C4-2B (cell line): ENCODE results near the gene LARP4.
"Not testable (repeated sequence)": the region's sequence is repeated elsewhere in the genome, so short reads cannot be mapped to it uniquely, and the experiment has no call there.

ENCODE experiments used
- H3K27ac ChIP-seq: fragments of 450-650 bp; 2 replicates; pipeline ENCODE4 v1.5.1; 2017
- ZFX ChIP-seq: fragments of 450-650 bp; IDR thresholded peaks from 2 replicates; pipeline ENCODE4 v1.6.1; 2017
- TF ChIP-seq, protein P1 (sequence below): fragments of 450-650 bp; conservative IDR thresholded peaks from 2 replicates; pipeline ENCODE4 v1.5.1; 2017; ENCODE audit warnings: mild to moderate bottlenecking

Gene LARP4

DNA sequence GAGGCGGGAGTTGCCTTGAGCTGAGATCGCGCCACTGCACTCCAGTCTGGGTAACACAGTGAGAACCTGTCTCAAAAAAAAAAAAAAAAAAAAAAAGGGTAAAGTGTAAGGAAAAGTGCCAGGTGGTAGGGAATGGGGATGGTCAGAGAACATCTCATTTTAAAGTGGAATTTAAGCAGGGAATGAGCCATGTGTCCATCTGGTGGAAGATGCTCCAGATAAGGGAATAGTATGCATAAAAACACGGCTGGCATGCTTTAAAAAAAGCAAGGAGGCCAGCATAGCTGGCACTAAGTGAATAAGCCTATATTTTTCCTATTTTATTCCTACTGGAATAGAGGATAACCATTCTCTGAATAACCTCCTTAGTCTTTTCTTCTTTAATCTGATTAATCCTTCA lies 38.0 kb upstream of the LARP4 start:
- no peak overlapping the region for H3K27ac ChIP-seq
- no peak for TF ChIP-seq ZFX
- TF ChIP-seq, protein P1, sequence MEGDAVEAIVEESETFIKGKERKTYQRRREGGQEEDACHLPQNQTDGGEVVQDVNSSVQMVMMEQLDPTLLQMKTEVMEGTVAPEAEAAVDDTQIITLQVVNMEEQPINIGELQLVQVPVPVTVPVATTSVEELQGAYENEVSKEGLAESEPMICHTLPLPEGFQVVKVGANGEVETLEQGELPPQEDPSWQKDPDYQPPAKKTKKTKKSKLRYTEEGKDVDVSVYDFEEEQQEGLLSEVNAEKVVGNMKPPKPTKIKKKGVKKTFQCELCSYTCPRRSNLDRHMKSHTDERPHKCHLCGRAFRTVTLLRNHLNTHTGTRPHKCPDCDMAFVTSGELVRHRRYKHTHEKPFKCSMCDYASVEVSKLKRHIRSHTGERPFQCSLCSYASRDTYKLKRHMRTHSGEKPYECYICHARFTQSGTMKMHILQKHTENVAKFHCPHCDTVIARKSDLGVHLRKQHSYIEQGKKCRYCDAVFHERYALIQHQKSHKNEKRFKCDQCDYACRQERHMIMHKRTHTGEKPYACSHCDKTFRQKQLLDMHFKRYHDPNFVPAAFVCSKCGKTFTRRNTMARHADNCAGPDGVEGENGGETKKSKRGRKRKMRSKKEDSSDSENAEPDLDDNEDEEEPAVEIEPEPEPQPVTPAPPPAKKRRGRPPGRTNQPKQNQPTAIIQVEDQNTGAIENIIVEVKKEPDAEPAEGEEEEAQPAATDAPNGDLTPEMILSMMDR: no peak

DNA sequence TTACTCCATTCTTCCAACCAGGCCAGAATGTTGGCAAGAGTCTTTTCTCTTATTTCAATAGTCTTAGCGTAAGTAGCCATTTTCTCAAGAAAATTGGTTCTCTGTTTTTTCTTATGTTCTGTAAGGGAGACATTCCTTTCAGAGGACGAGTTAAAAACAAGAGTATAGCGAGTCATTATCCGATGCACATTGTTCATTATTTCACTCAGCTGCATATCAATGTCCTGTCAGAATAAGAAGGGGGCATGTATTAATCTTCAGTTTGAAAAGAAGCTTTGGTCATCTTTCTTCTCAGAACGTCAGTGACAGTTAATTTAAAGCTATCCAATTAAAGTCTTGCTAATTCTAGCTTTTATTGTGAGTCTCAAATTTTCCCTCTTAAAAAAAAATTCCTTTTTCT lies 37.5 kb upstream of the LARP4 start:
- H3K27ac ChIP-seq: no peak overlapping the region
- no peak for TF ChIP-seq ZFX
- TF ChIP-seq, protein P1: no peak

DNA sequence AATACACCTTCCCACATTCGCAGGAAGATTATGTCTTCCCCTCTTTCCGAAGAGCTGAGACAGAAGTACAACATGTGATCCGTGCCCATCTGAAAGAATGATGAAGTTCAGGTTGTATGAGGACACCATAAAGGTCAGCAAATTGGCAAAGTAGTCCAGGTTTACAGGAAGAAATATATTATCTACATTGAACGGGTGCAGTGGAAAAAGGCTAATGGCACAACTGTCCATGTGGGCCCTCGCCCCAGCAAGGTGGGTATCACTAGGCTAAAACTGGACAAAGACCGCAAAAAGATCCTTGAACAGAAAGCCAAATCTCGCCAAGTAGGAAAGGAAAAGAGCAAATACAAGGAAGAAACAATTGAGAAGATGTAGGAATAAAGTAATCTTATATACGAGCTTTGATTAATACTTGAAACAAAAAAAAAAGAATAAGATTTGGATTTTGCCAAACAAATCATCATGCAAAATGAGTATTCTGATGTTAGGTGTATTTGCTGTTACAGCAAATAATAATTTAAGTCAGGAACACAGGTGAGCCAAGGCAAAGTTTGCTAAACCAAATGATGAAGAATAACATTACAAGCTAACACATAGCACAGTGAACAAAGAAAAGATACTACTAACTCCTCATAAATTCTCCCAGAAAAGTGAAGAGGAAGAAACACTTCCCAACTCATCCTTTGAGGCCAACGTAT lies 34.8 kb upstream of the LARP4 start:
- no peak overlapping the region for H3K27ac ChIP-seq
- TF ChIP-seq ZFX: no peak
- TF ChIP-seq, protein P1: no peak

DNA sequence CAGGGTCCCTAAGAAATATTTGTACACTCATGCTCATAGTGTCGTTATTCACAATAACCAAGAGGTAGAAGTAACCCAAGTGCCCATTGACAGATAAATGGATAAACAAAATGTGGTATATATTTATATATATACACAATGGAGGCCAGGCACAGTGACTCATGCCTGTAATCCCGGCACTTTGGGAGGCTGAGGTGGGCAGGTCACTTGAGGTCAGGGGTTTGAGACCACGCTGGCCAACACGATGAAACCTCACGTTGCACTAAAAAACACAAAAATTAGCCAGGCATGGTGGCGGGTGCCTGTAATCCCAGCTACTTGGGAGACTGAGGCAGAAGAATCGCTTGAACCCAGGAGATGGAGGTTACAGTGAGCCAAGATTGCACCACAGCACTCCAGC lies 30.0 kb upstream of the LARP4 start:
- not testable (repeated sequence) for H3K27ac ChIP-seq

DNA sequence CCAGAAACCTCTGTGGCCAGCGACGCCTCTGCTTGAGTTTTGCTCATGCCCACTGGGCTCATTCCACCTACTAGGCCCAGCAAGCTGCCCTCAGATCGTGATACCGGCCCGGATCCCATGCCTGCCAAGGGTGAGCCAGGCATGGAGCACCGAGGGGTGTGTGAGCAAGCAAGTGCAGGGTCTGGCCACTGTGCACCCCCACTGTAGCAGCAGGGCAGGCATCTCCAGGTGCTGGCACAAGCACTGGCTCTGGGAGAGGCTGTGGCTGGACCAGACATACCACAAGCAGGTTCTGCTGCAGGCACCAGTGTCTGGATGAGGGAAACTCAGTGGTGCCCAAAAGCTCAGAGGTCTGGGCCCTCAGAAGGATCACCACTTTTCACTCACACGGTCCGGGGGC lies 24.9 kb upstream of the LARP4 start:
- TF ChIP-seq, protein P1: no peak
- no peak for TF ChIP-seq ZFX
- H3K27ac ChIP-seq: no peak overlapping the region

DNA sequence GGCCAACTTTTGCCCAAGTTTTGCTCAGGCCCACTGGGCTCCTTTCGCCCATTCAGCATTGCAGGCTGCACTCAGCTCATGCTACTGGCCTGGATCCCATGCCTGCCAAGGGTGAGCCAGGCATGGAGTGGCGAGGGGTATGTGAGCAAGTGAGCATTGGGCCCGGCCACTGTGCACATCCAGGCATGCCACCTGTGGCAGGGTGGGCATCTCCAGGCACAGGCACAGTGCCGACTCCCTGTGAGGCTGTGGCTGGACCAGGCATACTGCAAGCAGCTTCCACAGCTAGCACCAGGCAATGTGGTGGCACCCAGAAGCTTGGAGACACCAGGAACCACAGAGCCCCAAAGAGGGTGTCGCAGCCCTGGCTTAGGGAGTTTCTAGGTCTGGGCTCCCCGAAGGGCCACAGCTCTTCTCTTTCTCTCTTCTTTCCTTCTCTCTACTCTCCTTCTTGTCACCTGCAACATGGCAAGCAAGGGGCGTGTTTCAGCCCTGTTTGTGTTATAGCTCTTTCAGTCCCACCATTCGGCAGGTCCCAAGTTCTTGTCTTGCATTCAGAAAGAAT lies 19.8 kb upstream of the LARP4 start:
- no peak overlapping the region for H3K27ac ChIP-seq
- TF ChIP-seq, protein P1: no peak
- TF ChIP-seq ZFX: no peak

DNA sequence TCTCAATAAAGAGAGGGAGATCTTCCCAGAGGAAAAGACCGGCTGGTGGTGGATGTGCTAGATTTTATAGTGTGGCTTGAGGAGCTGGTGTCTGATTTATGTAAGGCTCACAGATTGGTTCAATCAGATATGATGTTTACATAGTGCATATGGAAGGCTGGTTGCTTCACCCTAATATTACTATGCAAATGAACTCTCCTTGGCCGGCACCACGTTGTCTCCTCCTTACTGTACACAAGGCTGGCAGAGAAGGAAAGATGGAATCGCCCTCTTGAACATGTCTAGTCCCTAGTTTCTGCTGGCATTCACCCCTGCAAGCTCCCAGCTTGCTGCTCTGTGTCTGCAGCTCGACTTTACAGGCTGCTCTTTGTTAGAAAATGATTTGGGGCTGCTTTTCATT lies 13.2 kb upstream of the LARP4 start:
- H3K27ac ChIP-seq: peak overlapping the region; percentile 9; the same call in 1 of the 2 replicates
- TF ChIP-seq, protein P1: no peak
- no peak for TF ChIP-seq ZFX
